ENCODE data around the gene CHST6. TPM values are rescaled to one million over a fixed set of nuclear protein-coding genes. Genes with fewer than 3 reads are reported as not detected.
A peak's percentile ranks its signal among the peaks of the same experiment; 100 is the strongest.
"Not testable (repeated sequence)": the region's sequence is repeated elsewhere in the genome, so short reads cannot be mapped to it uniquely, and the experiment has no call there.

CHST6 gene
- total RNA-seq = under 1 TPM in 1 of 2 donors, not detected in 1; under 0.01 TPM

GRCh38 chr16:75495076-75495674 is at the start of gene CHST6:
Gene CHST6 (minus strand): TSS chr16:75495441. CDS start chr16:75479828, 15,613 bp downstream.
- Histone ChIP-seq H3K4me1 (peaks cover 31% of the 10 kb centered on the region), H3K36me3 (replicated peaks in 1 of 2; ENCODE audit: insufficient read depth in 1 of 2, low read depth in 2 of 2) (no peaks in the 10 kb centered on the region), H3K27me3 (peaks cover 0 to 3% of the 10 kb centered on the region in 2 donors), H3K9me3 (no peaks in the 10 kb centered on the region), H3K4me3 (no peak within 1 kb of the TSS), H3K27ac (no peak within 1 kb of the TSS)
- TF ChIP-seq POLR2A (IDR thresholded peaks at IDR 0.05) = no peak
- TF ChIP-seq, protein P1, sequence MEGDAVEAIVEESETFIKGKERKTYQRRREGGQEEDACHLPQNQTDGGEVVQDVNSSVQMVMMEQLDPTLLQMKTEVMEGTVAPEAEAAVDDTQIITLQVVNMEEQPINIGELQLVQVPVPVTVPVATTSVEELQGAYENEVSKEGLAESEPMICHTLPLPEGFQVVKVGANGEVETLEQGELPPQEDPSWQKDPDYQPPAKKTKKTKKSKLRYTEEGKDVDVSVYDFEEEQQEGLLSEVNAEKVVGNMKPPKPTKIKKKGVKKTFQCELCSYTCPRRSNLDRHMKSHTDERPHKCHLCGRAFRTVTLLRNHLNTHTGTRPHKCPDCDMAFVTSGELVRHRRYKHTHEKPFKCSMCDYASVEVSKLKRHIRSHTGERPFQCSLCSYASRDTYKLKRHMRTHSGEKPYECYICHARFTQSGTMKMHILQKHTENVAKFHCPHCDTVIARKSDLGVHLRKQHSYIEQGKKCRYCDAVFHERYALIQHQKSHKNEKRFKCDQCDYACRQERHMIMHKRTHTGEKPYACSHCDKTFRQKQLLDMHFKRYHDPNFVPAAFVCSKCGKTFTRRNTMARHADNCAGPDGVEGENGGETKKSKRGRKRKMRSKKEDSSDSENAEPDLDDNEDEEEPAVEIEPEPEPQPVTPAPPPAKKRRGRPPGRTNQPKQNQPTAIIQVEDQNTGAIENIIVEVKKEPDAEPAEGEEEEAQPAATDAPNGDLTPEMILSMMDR (IDR thresholded peaks at IDR 0.05) = no peak
- DNase-seq (peak in 3 of 4 donors; percentile 11 to 38 (median 25)), ATAC-seq (peak; percentile 61)
- intact Hi-C loops (cut with DNase I) = no loop called here
- 7 to 8% methylated on average over 7 to 37 of the region's 43 CpGs for WGBS, 2 donors

GRCh38 chr16:75542462-75542861 is 47.2 kb upstream of the CHST6 start:
- DNase-seq; H3K27ac ChIP-seq; H3K27me3 ChIP-seq; H3K4me3 ChIP-seq; H3K36me3 ChIP-seq (replicated peaks in 1 of 2; ENCODE audit: insufficient read depth in 1 of 2, low read depth in 2 of 2); H3K9me3 ChIP-seq; H3K4me1 ChIP-seq; intact Hi-C loops (cut with DNase I); ATAC-seq: not testable (repeated sequence)
- 92 to 95% methylated on average over 4 to 8 of the region's 8 CpGs for WGBS, 2 donors

- intact Hi-C loops (cut with DNase I) = no loop called here
- H3K27me3 ChIP-seq = no peaks in the 10 kb centered on the region
- ATAC-seq (no peak), DNase-seq (no peak)
- H3K9me3 ChIP-seq = no peaks in the 10 kb centered on the region
- H3K4me3 ChIP-seq = no peak overlapping the region
- TF ChIP-seq, protein P1 (IDR thresholded peaks at IDR 0.05) = no peak
- TF ChIP-seq POLR2A (IDR thresholded peaks at IDR 0.05) = no peak
- H3K4me1 ChIP-seq = no peaks in the 10 kb centered on the region
- no peak overlapping the region for H3K27ac ChIP-seq
- 65 to 72% methylated on average over 5 of the region's 5 CpGs for WGBS, 2 donors
- no peaks in the 10 kb centered on the region for H3K36me3 ChIP-seq (replicated peaks in 1 of 2; ENCODE audit: insufficient read depth in 1 of 2, low read depth in 2 of 2)
These were observed 46.0 kb upstream of the CHST6 start for GRCh38 chr16:75541236-75541635.

- H3K4me1 ChIP-seq; DNase-seq; H3K9me3 ChIP-seq; H3K27me3 ChIP-seq; H3K27ac ChIP-seq; intact Hi-C loops (cut with DNase I); ATAC-seq; H3K36me3 ChIP-seq (replicated peaks in 1 of 2; ENCODE audit: insufficient read depth in 1 of 2, low read depth in 2 of 2); H3K4me3 ChIP-seq: not testable (repeated sequence)
- 56 to 88% methylated on average over 5 to 7 of the region's 10 CpGs for WGBS, 2 donors
These were observed 43.8 kb upstream of the CHST6 start for GRCh38 chr16:75538882-75539565.

- TF ChIP-seq, protein P1 (IDR thresholded peaks at IDR 0.05) = no peak
- TF ChIP-seq POLR2A (IDR thresholded peaks at IDR 0.05) = no peak
- no peak for DNase-seq
- H3K36me3 ChIP-seq (replicated peaks in 1 of 2; ENCODE audit: insufficient read depth in 1 of 2, low read depth in 2 of 2) = no peaks in the 10 kb centered on the region
- intact Hi-C loops (cut with DNase I) = no loop called here
- H3K27me3 ChIP-seq = no peaks in the 10 kb centered on the region
- ATAC-seq = no peak
- 78 to 84% methylated on average over 4 of the region's 4 CpGs for WGBS, 2 donors
- no peak overlapping the region for H3K4me3 ChIP-seq
- H3K9me3 ChIP-seq = no peaks in the 10 kb centered on the region
- no peak overlapping the region for H3K27ac ChIP-seq
- H3K4me1 ChIP-seq = no peaks in the 10 kb centered on the region
These were observed 42.5 kb upstream of the CHST6 start for GRCh38 chr16:75537776-75538175.
